GM23338 (cell line): ENCODE measurements around the gene PXDN. TPM values are rescaled to one million over a fixed set of nuclear protein-coding genes. Genes with fewer than 3 reads are reported as not detected.

Experiments
- ATAC-seq: fragments of 200-7000 bp; cut with Tn5 transposase; 3 replicates; pipeline ENCODE4 v1.9.1; 2020
- DNase-seq: peaks from one replicate; pipeline ENCODE4 v3.0.0-alpha.2; 2015; ENCODE audit warnings: low spot score
- H2AFZ ChIP-seq: fragments of 200-600 bp; sonication (generic); 2 replicates; pipeline ENCODE4 v1.8.0; 2016; ENCODE audit warnings: antibody characterized with exemption, mild to moderate bottlenecking, moderate library complexity
- H3F3A ChIP-seq: fragments of 200-600 bp; sonication (generic); replicated peaks from 2 replicates; pipeline ENCODE4 v1.8.0; 2017; ENCODE audit warnings: antibody characterized with exemption, mixed run types, low read depth
- H3K27ac ChIP-seq: fragments of 200-600 bp; sonication (generic); 2 replicates; pipeline ENCODE4 v1.6.1; 2016; ENCODE audit warnings: low read depth
- H3K27me3 ChIP-seq: fragments of 200-600 bp; sonication (generic); 2 replicates; pipeline ENCODE4 v1.8.0; 2016; ENCODE audit warnings: mild to moderate bottlenecking, mixed run types, moderate library complexity; ENCODE audit not compliant: insufficient read depth
- H3K36me3 ChIP-seq: fragments of 200-600 bp; sonication (generic); 2 replicates; pipeline ENCODE4 v1.8.0; 2016; ENCODE audit warnings: mild to moderate bottlenecking; ENCODE audit not compliant: insufficient read depth
- H3K4me1 ChIP-seq: fragments of 200-600 bp; sonication (generic); 2 replicates; pipeline ENCODE4 v1.8.0; 2016; ENCODE audit warnings: mild to moderate bottlenecking, moderate library complexity; ENCODE audit not compliant: insufficient read depth
- H3K4me2 ChIP-seq: fragments of 200-600 bp; sonication (generic); 2 replicates; pipeline ENCODE4 v1.7.1; 2017; ENCODE audit warnings: mixed run types
- H3K4me3 ChIP-seq: fragments of 200-600 bp; sonication (generic); 2 replicates; pipeline ENCODE4 v1.6.1; 2016; ENCODE audit warnings: mixed run types
- H3K79me2 ChIP-seq: fragments of 200-600 bp; sonication (generic); replicated peaks from 2 replicates; pipeline ENCODE4 v1.8.0; 2017; ENCODE audit warnings: mild to moderate bottlenecking; ENCODE audit not compliant: insufficient read depth
- H3K9me2 ChIP-seq: fragments of 200-600 bp; sonication (generic); 2 replicates; pipeline ENCODE4 v1.8.0; 2017; ENCODE audit not compliant: insufficient read depth
- H4K20me1 ChIP-seq: fragments of 200-600 bp; sonication (generic); replicated peaks from 2 replicates; pipeline ENCODE4 v1.8.0; 2017; ENCODE audit warnings: mild to moderate bottlenecking; ENCODE audit not compliant: insufficient read depth
- H3K27ac Mint-ChIP-seq: 2 replicates; pipeline ENCODE4 v1.8.0; 2020; ENCODE audit warnings: inconsistent platforms, mild to moderate bottlenecking, moderate library complexity, mixed read lengths
- H3K27me3 Mint-ChIP-seq: 3 replicates; pipeline ENCODE4 v1.8.0; 2022; ENCODE audit warnings: low read depth, mild to moderate bottlenecking, moderate library complexity, mixed read lengths, inconsistent platforms; ENCODE audit not compliant: insufficient read depth, poor library complexity
- H3K36me3 Mint-ChIP-seq: 3 replicates; pipeline ENCODE4 v1.8.0; 2021; ENCODE audit warnings: low read depth, mild to moderate bottlenecking, inconsistent platforms, moderate library complexity, mixed read lengths
- H3K4me1 Mint-ChIP-seq: 3 replicates; pipeline ENCODE4 v1.8.0; 2020; ENCODE audit warnings: mild to moderate bottlenecking, inconsistent platforms, mixed read lengths
- H3K4me3 Mint-ChIP-seq: 3 replicates; pipeline ENCODE4 v1.8.0; 2021; ENCODE audit warnings: moderate library complexity, mild to moderate bottlenecking, inconsistent platforms, mixed read lengths
- H3K9me3 Mint-ChIP-seq: 3 replicates; pipeline ENCODE4 v1.8.0; 2020; ENCODE audit warnings: moderate library complexity, mild to moderate bottlenecking, inconsistent platforms, mixed read lengths
- CREB1 ChIP-seq: fragments of 250-450 bp; sonication (Bioruptor Pico); IDR thresholded peaks from 2 replicates; pipeline ENCODE4 v1.5.0; 2020; ENCODE audit warnings: low read depth, mild to moderate bottlenecking, moderate library complexity
- EZH2 ChIP-seq: fragments of 200-600 bp; sonication (generic); IDR thresholded peaks from one replicate; pipeline ENCODE4 v1.8.0; 2017; ENCODE audit warnings: antibody characterized with exemption, mild to moderate bottlenecking, low read depth; ENCODE audit not compliant: unreplicated experiment
- EZH2phosphoT487 ChIP-seq: fragments of 200-600 bp; sonication (generic); IDR thresholded peaks from one replicate; pipeline ENCODE4 v1.8.1; 2018; ENCODE audit warnings: antibody characterized with exemption; ENCODE audit not compliant: unreplicated experiment
- JUNB ChIP-seq: IDR thresholded peaks from one replicate; pipeline ENCODE4 v1.6.1; 2016; ENCODE audit warnings: antibody characterized with exemption; ENCODE audit not compliant: unreplicated experiment
- NANOG ChIP-seq: IDR thresholded peaks from 2 replicates; pipeline ENCODE4 v1.6.1; 2016; ENCODE audit warnings: antibody characterized with exemption, borderline replicate concordance
- POLR2AphosphoS5 ChIP-seq: IDR thresholded peaks from 2 replicates; pipeline ENCODE4 v1.6.1; 2016; ENCODE audit warnings: antibody characterized with exemption, low read depth
- STAT1 ChIP-seq: IDR thresholded peaks from one replicate; pipeline ENCODE4 v1.6.1; 2016; ENCODE audit warnings: antibody characterized with exemption; ENCODE audit not compliant: unreplicated experiment
- ZNF114 ChIP-seq: fragments of 250-450 bp; sonication (Bioruptor Pico); IDR thresholded peaks from 2 replicates; pipeline ENCODE4 v1.5.0; 2020; ENCODE audit warnings: mild to moderate bottlenecking, moderate library complexity
- ZNF331 ChIP-seq: fragments of 250-450 bp; sonication (Bioruptor Pico); IDR thresholded peaks from 2 replicates; pipeline ENCODE4 v1.5.0; 2020; ENCODE audit warnings: low read depth, mild to moderate bottlenecking, moderate library complexity
- polyA plus RNA-seq: library from polyadenylated mRNA; unstranded; fragments of >200 nt; fragmentation: Nextera tagmentation; extraction: Ambion mirVana; gene quantifications from 2 replicates; pipeline ENCODE4 v1.2.1, GENCODE V29; 2016
- total RNA-seq: library from RNA; depleted of rRNA; stranded (reverse); fragments of >200 nt; shearing (Covaris generic); gene quantifications from 2 replicates; pipeline ENCODE4 v1.2.3, GENCODE V29; 2014
- TF ChIP-seq, protein P1 (sequence below): fragments of 250-450 bp; sonication (Bioruptor Pico); IDR thresholded peaks from 2 replicates; pipeline ENCODE4 v1.5.0; 2020; ENCODE audit warnings: mild to moderate bottlenecking, moderate library complexity
- TF ChIP-seq, protein P2 (sequence below): IDR thresholded peaks from one replicate; pipeline ENCODE4 v1.6.1; 2018; ENCODE audit warnings: antibody characterized with exemption; ENCODE audit not compliant: unreplicated experiment
- TF ChIP-seq, protein P3 (sequence below), 2 experiments: fragments of 200-600 bp in 1 of 2; sonication (generic) in 1 of 2; conservative IDR thresholded peaks; 2 replicates each; pipeline versions ENCODE4 v1.5.1 to v1.6.1; 2016 to 2017; ENCODE audit warnings: antibody characterized with exemption in 2 of 2, low read depth in 2 of 2, mild to moderate bottlenecking in 2 of 2, moderate library complexity in 1 of 2
- TF ChIP-seq, protein P4 (sequence below): IDR thresholded peaks from 2 replicates; pipeline ENCODE4 v1.6.1; 2016; ENCODE audit warnings: antibody characterized with exemption

Gene PXDN
- total and polyA plus RNA-seq, 2 experiments from 2014 or later: 42.2 to 225 TPM

DNA sequence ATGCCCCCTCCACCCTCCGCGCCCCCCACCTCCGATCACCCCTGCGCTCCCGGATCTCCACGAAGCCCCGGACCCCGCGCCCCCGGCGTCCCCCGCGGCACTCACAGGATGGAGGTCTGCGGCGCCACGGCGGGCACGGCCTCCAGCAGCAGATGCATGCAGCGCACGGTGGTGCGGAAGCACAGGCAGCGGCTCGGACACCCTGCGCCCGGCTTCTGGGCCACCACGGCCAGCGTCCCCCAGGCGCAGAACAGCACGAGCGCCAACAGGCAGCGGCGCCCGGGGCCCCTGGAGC, 217 bp downstream of the PXDN start:
- peak; percentile 47 for ATAC-seq
- H3K27me3 ChIP-seq: peaks cover 43% of the 10 kb centered on the region
- H3K27ac ChIP-seq: no peak overlapping the region
- Mint-ChIP-seq H3K9me3 (peaks cover 3% of the 10 kb centered on the region), H3K27me3 (peaks cover 23% of the 10 kb centered on the region), H3K4me3 (peak overlapping the region; percentile 97; the same call in 2 of the 3 replicates), H3K27ac (no peak overlapping the region), H3K36me3 (peaks cover 23% of the 10 kb centered on the region), H3K4me1 (peaks cover 32% of the 10 kb centered on the region)
- DNase-seq: peak; percentile 67
- H3K9me2 ChIP-seq: no peaks in the 10 kb centered on the region
- H4K20me1 ChIP-seq: peaks cover 13% of the 10 kb centered on the region; the same call in 1 of the 2 replicates
- H3K4me3 ChIP-seq: peak overlapping the region; percentile 94
- no peak overlapping the region for H2AFZ ChIP-seq
- peak overlapping the region; percentile 93 for H3K4me2 ChIP-seq
- peaks cover 40% of the 10 kb centered on the region for H3K79me2 ChIP-seq
- peaks cover 26% of the 10 kb centered on the region for H3K4me1 ChIP-seq
- no peaks in the 10 kb centered on the region for H3F3A ChIP-seq
- TF ChIP-seq ZNF114 (no peak), JUNB (no peak), EZH2phosphoT487 (no peak), EZH2 (no peak), POLR2AphosphoS5 (no peak), CREB1 (no peak), ZNF331 (no peak), STAT1 (no peak), NANOG (no peak)
- TF ChIP-seq, protein P1, sequence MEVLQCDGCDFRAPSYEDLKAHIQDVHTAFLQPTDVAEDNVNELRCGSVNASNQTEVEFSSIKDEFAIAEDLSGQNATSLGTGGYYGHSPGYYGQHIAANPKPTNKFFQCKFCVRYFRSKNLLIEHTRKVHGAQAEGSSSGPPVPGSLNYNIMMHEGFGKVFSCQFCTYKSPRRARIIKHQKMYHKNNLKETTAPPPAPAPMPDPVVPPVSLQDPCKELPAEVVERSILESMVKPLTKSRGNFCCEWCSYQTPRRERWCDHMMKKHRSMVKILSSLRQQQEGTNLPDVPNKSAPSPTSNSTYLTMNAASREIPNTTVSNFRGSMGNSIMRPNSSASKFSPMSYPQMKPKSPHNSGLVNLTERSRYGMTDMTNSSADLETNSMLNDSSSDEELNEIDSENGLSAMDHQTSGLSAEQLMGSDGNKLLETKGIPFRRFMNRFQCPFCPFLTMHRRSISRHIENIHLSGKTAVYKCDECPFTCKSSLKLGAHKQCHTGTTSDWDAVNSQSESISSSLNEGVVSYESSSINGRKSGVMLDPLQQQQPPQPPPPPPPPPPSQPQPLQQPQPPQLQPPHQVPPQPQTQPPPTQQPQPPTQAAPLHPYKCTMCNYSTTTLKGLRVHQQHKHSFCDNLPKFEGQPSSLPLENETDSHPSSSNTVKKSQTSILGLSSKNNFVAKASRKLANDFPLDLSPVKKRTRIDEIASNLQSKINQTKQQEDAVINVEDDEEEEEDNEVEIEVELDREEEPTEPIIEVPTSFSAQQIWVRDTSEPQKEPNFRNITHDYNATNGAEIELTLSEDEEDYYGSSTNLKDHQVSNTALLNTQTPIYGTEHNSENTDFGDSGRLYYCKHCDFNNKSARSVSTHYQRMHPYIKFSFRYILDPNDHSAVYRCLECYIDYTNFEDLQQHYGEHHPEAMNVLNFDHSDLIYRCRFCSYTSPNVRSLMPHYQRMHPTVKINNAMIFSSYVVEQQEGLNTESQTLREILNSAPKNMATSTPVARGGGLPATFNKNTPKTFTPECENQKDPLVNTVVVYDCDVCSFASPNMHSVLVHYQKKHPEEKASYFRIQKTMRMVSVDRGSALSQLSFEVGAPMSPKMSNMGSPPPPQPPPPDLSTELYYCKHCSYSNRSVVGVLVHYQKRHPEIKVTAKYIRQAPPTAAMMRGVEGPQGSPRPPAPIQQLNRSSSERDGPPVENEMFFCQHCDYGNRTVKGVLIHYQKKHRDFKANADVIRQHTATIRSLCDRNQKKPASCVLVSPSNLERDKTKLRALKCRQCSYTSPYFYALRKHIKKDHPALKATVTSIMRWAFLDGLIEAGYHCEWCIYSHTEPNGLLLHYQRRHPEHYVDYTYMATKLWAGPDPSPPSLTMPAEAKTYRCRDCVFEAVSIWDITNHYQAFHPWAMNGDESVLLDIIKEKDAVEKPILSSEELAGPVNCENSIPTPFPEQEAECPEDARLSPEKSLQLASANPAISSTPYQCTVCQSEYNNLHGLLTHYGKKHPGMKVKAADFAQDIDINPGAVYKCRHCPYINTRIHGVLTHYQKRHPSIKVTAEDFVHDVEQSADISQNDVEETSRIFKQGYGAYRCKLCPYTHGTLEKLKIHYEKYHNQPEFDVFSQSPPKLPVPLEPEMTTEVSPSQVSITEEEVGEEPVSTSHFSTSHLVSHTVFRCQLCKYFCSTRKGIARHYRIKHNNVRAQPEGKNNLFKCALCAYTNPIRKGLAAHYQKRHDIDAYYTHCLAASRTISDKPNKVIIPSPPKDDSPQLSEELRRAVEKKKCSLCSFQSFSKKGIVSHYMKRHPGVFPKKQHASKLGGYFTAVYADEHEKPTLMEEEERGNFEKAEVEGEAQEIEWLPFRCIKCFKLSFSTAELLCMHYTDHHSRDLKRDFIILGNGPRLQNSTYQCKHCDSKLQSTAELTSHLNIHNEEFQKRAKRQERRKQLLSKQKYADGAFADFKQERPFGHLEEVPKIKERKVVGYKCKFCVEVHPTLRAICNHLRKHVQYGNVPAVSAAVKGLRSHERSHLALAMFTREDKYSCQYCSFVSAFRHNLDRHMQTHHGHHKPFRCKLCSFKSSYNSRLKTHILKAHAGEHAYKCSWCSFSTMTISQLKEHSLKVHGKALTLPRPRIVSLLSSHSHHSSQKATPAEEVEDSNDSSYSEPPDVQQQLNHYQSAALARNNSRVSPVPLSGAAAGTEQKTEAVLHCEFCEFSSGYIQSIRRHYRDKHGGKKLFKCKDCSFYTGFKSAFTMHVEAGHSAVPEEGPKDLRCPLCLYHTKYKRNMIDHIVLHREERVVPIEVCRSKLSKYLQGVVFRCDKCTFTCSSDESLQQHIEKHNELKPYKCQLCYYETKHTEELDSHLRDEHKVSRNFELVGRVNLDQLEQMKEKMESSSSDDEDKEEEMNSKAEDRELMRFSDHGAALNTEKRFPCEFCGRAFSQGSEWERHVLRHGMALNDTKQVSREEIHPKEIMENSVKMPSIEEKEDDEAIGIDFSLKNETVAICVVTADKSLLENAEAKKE (CRISPR knock-in tag): no peak
- TF ChIP-seq, protein P2, sequence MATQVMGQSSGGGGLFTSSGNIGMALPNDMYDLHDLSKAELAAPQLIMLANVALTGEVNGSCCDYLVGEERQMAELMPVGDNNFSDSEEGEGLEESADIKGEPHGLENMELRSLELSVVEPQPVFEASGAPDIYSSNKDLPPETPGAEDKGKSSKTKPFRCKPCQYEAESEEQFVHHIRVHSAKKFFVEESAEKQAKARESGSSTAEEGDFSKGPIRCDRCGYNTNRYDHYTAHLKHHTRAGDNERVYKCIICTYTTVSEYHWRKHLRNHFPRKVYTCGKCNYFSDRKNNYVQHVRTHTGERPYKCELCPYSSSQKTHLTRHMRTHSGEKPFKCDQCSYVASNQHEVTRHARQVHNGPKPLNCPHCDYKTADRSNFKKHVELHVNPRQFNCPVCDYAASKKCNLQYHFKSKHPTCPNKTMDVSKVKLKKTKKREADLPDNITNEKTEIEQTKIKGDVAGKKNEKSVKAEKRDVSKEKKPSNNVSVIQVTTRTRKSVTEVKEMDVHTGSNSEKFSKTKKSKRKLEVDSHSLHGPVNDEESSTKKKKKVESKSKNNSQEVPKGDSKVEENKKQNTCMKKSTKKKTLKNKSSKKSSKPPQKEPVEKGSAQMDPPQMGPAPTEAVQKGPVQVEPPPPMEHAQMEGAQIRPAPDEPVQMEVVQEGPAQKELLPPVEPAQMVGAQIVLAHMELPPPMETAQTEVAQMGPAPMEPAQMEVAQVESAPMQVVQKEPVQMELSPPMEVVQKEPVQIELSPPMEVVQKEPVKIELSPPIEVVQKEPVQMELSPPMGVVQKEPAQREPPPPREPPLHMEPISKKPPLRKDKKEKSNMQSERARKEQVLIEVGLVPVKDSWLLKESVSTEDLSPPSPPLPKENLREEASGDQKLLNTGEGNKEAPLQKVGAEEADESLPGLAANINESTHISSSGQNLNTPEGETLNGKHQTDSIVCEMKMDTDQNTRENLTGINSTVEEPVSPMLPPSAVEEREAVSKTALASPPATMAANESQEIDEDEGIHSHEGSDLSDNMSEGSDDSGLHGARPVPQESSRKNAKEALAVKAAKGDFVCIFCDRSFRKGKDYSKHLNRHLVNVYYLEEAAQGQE: no peak
- TF ChIP-seq, protein P3, sequence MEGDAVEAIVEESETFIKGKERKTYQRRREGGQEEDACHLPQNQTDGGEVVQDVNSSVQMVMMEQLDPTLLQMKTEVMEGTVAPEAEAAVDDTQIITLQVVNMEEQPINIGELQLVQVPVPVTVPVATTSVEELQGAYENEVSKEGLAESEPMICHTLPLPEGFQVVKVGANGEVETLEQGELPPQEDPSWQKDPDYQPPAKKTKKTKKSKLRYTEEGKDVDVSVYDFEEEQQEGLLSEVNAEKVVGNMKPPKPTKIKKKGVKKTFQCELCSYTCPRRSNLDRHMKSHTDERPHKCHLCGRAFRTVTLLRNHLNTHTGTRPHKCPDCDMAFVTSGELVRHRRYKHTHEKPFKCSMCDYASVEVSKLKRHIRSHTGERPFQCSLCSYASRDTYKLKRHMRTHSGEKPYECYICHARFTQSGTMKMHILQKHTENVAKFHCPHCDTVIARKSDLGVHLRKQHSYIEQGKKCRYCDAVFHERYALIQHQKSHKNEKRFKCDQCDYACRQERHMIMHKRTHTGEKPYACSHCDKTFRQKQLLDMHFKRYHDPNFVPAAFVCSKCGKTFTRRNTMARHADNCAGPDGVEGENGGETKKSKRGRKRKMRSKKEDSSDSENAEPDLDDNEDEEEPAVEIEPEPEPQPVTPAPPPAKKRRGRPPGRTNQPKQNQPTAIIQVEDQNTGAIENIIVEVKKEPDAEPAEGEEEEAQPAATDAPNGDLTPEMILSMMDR (conservative IDR thresholded peaks at IDR 0.05; ENCODE audit: low read depth in 2 of 2): no peak
- TF ChIP-seq, protein P4, sequence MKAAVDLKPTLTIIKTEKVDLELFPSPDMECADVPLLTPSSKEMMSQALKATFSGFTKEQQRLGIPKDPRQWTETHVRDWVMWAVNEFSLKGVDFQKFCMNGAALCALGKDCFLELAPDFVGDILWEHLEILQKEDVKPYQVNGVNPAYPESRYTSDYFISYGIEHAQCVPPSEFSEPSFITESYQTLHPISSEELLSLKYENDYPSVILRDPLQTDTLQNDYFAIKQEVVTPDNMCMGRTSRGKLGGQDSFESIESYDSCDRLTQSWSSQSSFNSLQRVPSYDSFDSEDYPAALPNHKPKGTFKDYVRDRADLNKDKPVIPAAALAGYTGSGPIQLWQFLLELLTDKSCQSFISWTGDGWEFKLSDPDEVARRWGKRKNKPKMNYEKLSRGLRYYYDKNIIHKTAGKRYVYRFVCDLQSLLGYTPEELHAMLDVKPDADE: no peak
- no peaks in the 10 kb centered on the region for H3K36me3 ChIP-seq
